K562 treated with DMSO at 1 percent for 48 hours (cell line): Measurements from ENCODE around the gene HSFY1. TPM values are rescaled to one million over a fixed set of nuclear protein-coding genes. Genes with fewer than 3 reads are reported as not detected.

Experiments
- total RNA-seq: library from RNA; unstranded; fragments of 300-600 nt; gene quantifications from 2 replicates; pipeline ENCODE4 v1.2.3, GENCODE V29; 2022; ENCODE audit warnings: low replicate concordance; ENCODE audit errors: extremely low read depth

Gene HSFY1, protein sequence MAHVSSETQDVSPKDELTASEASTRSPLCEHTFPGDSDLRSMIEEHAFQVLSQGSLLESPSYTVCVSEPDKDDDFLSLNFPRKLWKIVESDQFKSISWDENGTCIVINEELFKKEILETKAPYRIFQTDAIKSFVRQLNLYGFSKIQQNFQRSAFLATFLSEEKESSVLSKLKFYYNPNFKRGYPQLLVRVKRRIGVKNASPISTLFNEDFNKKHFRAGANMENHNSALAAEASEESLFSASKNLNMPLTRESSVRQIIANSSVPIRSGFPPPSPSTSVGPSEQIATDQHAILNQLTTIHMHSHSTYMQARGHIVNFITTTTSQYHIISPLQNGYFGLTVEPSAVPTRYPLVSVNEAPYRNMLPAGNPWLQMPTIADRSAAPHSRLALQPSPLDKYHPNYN
- total RNA-seq: not detected in 2 replicates

DNA sequence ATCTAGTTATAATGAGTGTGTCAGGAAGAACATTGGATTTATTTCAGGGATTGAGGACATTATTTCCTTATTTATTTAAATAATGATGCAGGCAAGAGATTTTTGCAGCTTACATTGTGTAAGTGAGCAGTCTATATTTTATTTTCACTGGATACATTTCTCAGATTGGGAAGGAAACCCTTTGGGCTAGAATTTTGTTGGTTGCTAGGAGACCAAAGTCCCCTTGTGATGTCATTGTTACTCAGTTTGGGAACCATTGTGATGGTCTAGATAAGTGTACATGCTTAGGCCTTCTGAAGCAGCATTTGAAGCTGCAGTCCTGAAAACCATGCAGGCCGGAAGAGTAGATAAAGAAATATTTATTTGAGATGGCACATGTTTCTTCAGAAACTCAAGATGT, at the start of gene HSFY1:
Gene HSFY1 (plus strand): TSS at position 301 of the 400 bp plus-strand sequence. CDS start 68 bp downstream, at position 369.

Other genes with a start within 250 kb of the HSFY1 start
- gene HSFY2, start 227.0 kb downstream of the HSFY1 start, total RNA-seq: not detected in 2 replicates